Limb (tissue), 2 donors: ENCODE results near the gene PLD4.

ENCODE experiments used
- DNase-seq, 2 donors: peaks; one replicate each; pipeline ENCODE4 v3.0.0-alpha.2; 2016; ENCODE audit errors: extremely low spot score in 2 of 2

Gene PLD4

GRCh38 chr14:104928391-104929133 is 3.9 kb downstream of the PLD4 start:
- DNase-seq: no peak

- DNase-seq: no peak
These were observed 4.9 kb downstream of the PLD4 start for GRCh38 chr14:104929268-104930230.

GRCh38 chr14:104930526-104931303 is 6.0 kb downstream of the PLD4 start:
- DNase-seq: no peak

GRCh38 chr14:104931304-104931770 is 6.7 kb downstream of the PLD4 start:
- DNase-seq: no peak

GRCh38 chr14:104931771-104932675 is 7.3 kb downstream of the PLD4 start:
- peak in 1 of 2 donors; percentile 35 for DNase-seq

- peak; percentile 81 to 93 for DNase-seq
These were observed 8.3 kb downstream of the PLD4 start for GRCh38 chr14:104932676-104933631.

GRCh38 chr14:104933746-104934733 is 9.4 kb downstream of the PLD4 start:
- peak in 1 of 2 donors; percentile 55 for DNase-seq

GRCh38 chr14:104935026-104935650 is 10.5 kb downstream of the PLD4 start:
- peak in 1 of 2 donors; percentile 28 for DNase-seq

GRCh38 chr14:104935955-104936354 is 11.3 kb downstream of the PLD4 start:
- peak in 1 of 2 donors; percentile 14 for DNase-seq

GRCh38 chr14:104936361-104937155 is 11.9 kb downstream of the PLD4 start:
- DNase-seq: peak in 1 of 2 donors; percentile 21

GRCh38 chr14:104937161-104937560 is 12.5 kb downstream of the PLD4 start:
- DNase-seq: peak in 1 of 2 donors; percentile 9

GRCh38 chr14:104937694-104938365 is 13.2 kb downstream of the PLD4 start:
- DNase-seq: peak in 1 of 2 donors; percentile 4

GRCh38 chr14:104938436-104938835 is 13.8 kb downstream of the PLD4 start:
- peak in 1 of 2 donors; percentile 4 for DNase-seq

GRCh38 chr14:104938960-104939359 is 14.3 kb downstream of the PLD4 start:
- DNase-seq: peak in 1 of 2 donors; percentile 6

- peak in 1 of 2 donors; percentile 23 for DNase-seq
These were observed 15.2 kb downstream of the PLD4 start for GRCh38 chr14:104939666-104940410.
